HCEC 1CT (cell line): ENCODE measurements around the gene CHN2.
"Not testable (repeated sequence)": the region's sequence is repeated elsewhere in the genome, so short reads cannot be mapped to it uniquely, and the experiment has no call there.

Experiments used
- DNase-seq: peaks from one replicate; pipeline ENCODE4 v3.0.0-alpha.2; 2017

Gene CHN2

DNA sequence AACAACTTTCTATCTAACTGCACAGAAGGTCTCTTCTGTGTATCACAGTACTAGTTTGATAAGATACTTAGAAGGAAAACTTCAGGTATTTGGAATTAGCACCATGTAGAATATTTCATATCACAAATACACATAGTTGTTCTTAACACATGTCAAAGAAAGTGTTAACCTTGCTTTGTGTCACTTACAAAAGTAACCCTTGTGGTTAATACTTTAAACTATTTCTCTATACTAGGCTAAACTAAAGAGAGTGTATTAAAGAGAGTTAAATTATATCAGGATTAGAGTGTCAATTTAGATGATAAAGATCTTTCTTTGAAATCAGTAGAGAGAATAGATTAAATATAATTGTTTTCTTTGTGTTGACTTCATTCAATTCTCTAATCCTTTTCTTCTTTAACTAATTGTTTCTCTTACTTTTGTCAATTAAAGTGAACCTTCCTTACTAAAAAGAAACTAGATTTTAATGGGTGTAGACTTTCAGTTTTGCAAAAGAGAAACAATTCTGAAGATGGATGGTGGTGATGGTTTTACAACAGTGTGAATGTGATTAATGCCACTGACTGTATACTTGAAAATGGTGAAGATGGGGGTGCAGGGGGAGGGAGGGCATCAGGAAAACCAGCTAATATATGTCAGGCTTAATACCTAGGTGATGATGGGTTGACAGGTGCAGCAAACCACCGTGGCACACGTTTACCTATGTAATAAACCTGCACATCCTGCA, 67.8 kb downstream of the CHN2 start:
- no peak for DNase-seq

DNA sequence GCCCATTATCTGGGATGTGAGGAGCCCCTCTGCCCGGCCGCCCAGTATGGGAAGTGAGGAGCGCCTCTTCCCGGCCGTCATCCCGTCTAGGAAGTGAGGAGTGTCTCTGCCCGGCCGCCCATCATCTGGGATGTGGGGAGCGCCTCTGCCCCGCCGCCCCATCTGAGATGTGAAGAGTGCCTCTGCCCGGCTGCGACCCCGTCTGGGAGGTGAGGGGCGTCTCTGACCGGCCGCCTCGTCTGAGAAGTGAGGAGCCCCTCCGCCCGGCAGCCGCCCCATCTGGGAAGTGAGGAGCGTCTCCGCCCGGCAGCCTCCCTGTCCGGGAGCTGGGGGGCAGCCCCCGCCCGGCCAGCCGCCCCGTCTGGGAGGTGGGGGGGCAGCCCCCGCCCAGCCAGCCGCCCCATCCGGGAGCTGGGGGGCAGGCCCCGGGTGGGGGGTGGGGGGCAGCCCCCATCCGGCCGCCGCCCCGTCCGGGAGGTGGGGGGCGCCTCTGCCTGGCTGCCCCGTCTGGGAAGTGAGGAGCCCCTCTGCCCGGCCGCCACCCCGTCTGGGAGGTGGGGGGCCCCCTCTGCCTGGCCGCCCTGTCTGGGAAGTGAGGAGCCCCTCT, 69.1 kb downstream of the CHN2 start:
- DNase-seq, result not testable (repeated sequence)

DNA sequence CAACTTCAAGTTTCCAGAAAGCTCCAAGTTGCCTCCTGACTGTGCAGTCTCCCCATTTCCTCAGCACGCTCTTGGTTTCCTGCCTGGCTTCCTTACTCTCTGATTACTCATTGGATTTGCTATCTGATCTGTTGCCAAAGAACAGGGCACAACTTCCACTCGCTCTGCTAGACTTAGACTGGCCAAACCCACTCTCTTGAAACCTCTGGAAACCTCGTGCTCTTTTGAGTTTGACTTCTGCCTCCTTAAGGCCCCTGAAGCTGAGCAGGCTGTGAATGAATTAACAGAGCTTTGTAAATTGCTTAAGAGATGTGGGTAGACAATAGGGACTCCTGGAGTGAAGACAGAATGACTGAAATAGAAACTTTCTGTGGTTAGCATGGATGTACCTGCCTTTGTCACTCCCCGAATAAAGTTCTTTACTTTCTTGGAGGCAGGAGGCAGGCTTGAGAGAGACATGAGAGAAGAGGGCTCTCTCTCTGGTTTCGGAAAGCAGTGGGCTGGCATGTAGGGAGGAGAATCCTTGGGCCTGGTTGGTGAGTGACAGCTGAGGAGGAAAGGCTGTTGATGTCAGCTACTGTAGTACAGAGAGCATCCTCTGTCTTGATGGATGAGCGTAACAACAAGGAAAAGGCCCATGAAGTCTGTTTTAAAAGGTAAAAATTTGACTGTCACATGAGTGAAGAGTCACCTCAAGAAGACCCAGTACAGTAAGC, 70.8 kb downstream of the CHN2 start:
- DNase-seq, result peak; percentile 9

GRCh38 chr7:29269935-29270334, 75.4 kb downstream of the CHN2 start:
- DNase-seq, result no peak

DNA sequence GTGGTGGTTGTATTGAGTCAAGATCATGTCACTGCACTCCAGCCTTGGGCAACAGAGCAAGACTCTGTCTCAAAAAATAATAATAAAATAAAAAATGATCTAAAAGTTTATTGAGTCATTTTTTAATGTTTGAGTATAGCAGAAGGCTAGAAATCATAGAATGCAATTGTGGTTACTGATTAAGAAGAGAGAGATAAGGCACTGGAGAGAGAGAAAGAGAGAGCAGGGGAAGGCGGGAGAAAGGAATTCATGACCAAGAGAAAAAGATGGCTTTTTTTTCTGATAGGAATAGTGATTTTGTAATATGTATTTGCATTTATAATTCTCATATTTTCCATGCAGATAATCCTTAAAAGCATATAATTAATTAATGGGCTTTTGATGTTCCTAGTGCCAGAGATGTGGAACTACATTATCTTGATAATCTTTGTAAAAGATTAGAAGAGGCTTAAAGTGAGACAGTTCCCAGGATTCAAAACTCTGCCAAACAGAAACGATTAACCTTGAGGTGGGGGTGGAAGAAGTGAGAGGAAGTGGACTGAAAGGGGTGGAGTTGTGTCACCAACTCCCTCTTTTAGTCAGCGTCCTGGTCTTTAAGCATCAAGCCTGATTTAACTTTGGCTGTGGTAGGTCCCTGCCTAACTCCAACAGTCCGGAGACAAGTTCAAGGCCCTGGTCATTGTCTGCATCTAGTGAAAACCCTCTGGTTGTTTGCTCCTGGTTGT, 76.2 kb downstream of the CHN2 start:
- DNase-seq, result no peak

DNA sequence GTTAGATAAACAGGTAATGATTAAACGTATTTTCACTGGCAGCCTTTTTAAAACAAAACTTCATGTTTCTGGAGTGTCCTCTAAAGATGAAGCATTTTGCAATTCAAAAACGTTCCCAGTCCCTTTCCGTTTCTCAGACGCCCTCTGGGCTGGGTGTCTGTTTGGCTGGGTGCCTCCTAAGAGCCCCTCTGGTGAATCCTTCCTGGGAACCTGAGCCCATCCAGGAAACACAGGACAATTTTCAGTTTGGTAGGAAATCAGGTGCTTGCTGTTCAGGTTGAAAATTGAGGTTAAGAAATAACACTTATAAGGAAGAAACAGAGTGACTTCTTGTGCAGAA, 76.7 kb downstream of the CHN2 start:
- DNase-seq, result no peak

DNA sequence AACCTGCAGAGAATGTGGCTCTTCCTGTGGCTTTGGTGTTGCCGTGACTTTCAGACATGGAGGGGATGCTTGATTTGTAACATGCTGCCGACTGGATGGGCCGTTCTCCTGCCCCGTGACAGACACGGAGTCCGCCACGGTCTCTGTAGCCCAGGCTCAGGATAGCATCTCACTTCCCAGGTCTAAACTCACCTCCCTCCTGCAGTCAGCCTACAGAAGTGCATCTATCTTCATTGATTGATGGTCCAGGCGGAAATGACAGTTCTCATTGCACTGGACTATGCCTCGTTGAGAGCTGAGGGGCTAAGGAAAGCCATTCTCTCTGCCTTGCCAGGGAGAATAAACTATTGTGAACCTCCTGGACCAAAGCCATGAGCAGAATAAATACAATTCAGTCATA, 77.5 kb downstream of the CHN2 start:
- no peak for DNase-seq

- peak; percentile 3 for DNase-seq
Measured at GRCh38 chr7:29274146-29275017, 79.8 kb downstream of the CHN2 start.

GRCh38 chr7:29275018-29275318, 80.4 kb downstream of the CHN2 start:
- DNase-seq, result no peak

GRCh38 chr7:29275493-29275892, 80.9 kb downstream of the CHN2 start:
- DNase-seq, result no peak

- no peak for DNase-seq
Measured at GRCh38 chr7:29276199-29276598, 81.6 kb downstream of the CHN2 start.

- no peak for DNase-seq
Measured at GRCh38 chr7:29276806-29277205, 82.2 kb downstream of the CHN2 start.

DNA sequence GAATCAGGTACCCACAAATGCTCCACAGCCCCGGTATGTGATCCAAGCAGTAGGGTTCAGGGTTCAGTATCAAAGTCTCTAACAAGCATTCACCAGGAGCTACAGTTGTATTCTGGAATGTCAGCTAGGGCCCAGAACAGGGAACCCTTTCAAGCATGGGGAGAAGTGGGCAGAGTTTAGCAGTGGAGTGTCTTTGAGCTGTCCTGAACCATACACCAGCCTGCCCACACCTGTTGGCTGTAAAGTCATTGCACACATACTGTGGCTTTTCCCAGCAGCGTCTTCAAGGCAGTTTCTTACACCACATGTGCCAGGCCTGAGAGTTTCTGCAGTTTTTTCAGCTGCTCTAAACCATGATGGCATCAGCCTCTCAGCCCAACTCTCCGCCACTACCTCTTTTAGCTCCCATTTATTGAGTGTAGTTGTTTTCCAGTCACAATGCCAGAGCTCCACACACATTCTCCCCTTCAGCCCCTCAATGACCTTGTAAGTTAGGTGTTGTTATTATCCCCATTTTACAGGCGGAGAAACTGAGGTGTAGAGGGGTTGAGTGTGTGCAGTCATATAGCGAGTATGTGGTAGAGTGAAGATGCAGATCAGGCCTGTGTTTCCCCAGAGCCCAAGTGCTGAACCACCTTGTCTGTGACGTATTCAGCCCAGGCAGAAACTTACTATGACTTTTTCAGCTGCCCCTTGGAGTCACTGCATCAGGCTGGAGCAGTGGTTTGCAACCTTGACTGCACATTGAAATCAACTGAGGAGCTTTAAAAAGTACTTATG, 83.1 kb downstream of the CHN2 start:
- DNase-seq, result no peak

DNA sequence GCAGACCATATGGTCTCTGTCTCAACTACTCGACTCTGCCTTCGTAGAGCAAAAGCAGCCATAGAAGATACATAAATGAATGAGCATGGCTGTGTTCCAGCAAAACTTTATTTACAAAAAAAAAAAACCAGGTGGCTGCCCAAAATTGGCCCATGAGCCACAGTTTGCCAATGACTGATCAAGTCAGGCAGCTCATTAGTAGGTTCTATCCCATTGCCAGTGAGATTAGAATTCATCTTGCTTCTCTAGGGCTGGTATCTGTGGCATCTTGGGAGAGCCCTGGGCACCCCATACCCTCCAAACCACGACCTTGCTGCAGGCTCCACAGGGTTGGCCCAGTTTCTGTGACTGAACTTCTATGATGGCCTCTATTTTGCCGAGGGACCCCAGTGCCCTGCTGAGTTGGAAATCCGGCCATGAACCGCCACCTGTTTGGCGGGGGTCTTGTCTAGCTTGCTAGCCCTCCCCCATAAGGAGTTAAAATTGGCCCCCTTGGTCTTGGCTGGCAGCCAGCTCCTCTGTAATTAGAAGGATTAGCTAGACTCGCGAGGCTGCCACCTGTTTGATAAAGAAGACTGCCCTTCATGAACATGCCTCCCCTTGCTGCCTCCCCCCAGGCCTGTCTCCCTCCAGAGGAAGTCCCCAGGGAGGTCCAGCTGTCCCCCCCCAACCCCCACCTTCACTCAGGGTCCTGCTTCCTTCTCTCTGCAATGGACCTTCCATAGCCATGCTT, 83.9 kb downstream of the CHN2 start:
- no peak for DNase-seq

- no peak for DNase-seq
Measured at GRCh38 chr7:29281782-29282541, 87.4 kb downstream of the CHN2 start.

DNA sequence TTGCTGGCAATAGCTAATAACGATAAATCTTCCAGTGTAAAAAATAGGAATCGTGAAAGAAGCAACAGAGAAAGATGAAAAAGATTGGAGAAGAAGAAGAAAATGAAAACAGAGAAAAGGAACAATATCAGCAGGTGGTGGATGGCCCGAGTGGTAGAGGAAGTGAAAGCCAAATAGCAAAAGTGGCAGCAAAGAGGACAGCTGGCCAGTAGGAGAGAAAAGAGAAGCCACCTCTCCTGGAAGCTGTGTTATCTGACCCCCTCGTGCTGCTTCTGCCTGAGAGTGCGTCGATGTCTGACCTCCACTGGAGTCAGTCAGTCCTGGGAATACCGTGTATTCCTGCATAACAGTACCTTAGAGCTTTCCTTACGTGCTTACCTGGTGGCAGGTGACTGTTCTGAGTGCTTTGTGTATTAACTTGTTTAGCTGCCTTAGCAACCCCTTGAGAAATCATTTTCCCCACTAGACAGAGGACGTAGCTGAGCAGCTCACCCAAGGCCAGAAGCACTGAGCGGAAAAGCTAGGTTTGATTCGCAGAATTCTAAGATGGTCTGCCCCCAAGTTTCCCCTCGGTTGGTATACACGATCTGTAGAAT, 88.3 kb downstream of the CHN2 start:
- no peak for DNase-seq

GRCh38 chr7:29284696-29285443, 90.3 kb downstream of the CHN2 start:
- no peak for DNase-seq

- DNase-seq, result peak; percentile 82
Measured at GRCh38 chr7:29285444-29285793, 90.8 kb downstream of the CHN2 start.

- no peak for DNase-seq
Measured at GRCh38 chr7:29285861-29286260, 91.3 kb downstream of the CHN2 start.
